Suppressor macrophage (primary cell): Measurements from ENCODE around the gene GABPB1.
"Not testable (repeated sequence)": the region's sequence is repeated elsewhere in the genome, so short reads cannot be mapped to it uniquely, and the experiment has no call there.

Source experiments
- DNase-seq, 4 experiments: peaks; one replicate each; pipeline ENCODE4 v3.0.0-alpha.2; 2020 to 2022
- total RNA-seq, 17 experiments: gene quantifications; one replicate each; lab custom pipeline; 2026; ENCODE audit warnings: mixed read lengths in 6 of 17, inconsistent platforms in 3 of 17; lab: John Stamatoyannopoulos, UW

Gene GABPB1
- 20.3 to 34.7 (median 28.9) reads per million in 17 experiments for total RNA-seq

GRCh38 chr15:50354838-50355618 lies at the start of gene GABPB1:
Gene GABPB1, minus strand, starts transcription at chr15:50355198. Its CDS starts 45,400 bp downstream, at chr15:50309798.
- peak; percentile 89 to 96 (median 95) for DNase-seq

GRCh38 chr15:50391561-50391960 lies 36.6 kb upstream of the GABPB1 start:
- not testable (repeated sequence) for DNase-seq

GRCh38 chr15:50390554-50391264 lies 35.7 kb upstream of the GABPB1 start:
- DNase-seq: peak; percentile 41 to 75 (median 58)

DNA sequence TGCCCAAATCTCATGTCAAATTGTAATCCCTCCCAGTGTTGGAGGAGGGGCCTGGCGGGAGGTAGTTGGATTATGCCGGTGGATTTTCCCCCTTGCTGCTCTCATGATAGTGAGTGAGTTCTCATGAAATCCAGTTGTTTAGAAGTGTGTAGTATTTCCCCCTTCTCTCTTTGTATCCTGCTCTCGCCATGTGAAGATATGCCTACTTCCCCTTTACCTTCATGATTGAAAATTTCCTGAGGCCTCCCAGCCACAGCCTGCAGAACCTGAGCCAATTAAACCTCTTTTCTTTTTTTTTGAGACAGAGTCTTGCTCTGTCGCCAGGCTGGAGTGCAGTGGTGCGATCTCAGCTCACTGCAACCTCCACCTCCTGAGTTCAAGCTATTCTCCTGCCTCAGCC lies 27.4 kb upstream of the GABPB1 start:
- DNase-seq: peak in 1 of 4 experiments; percentile 11

- DNase-seq: no peak
Observed at GRCh38 chr15:50381438-50381837, 26.4 kb upstream of the GABPB1 start.

DNA sequence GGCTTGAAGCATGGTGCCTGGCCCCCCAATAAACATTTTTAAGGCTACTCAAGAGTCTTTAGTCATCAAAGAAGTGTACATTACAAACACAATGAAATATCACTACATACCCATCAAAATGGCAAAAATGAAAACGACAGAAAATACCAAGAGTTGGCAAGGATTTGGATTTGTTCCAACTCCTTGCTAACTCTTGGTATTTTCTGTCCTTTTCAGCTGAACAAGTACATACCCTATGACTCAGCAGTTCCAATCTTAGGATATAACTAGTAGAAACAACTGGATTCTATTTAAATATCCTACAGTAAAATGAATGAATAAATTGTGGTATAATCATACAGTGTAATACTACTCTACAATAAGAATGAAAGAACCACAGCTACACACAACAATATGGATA lies 25.1 kb upstream of the GABPB1 start:
- DNase-seq: no peak

- not testable (repeated sequence) for DNase-seq
Observed at GRCh38 chr15:50379413-50379812, 24.4 kb upstream of the GABPB1 start.

GRCh38 chr15:50378776-50379175 lies 23.8 kb upstream of the GABPB1 start:
- no peak for DNase-seq

DNA sequence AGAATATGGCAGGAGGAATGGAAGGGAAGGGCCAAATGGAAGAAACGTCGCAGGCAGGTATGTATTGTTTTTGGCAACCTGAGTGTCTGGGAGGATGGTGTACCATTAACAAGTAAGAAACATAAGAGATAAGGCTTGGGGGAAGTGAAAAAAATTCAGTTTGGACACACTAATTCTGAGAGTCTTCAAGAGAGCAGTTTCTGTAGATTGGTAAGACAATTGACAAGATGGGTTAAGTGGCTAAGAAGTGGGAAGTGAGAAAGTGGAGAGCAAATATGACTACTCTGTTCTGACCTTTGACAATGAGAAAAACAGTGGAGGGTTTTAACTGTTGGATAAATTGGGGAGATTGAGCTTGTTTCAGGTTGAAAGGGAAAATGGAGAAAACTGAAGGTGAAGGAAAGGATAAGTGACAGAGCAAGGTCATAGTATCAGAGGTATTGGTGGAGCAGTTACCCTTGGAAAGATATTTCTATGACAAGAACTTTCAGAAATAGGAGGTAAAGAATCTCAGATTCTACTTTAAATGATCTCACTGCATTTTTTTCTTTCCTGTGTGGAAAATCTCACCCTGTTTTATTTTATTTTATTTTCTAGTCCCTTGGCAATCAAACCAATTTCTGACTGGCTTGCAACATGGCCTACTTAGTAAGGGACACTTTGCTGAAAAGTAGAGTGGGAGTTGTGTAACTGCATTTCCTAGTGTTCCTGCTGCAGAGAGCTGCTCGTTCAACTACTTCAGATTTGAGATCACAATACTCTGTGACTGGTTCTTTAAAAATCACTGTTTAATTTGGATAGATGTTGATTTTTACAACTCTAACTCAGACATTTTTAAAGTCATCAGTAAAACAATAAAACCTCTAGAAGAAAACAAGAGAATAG lies 23.1 kb upstream of the GABPB1 start:
- DNase-seq: peak; percentile 24 to 63 (median 44)

- not testable (repeated sequence) for DNase-seq
Observed at GRCh38 chr15:50369564-50369963, 14.6 kb upstream of the GABPB1 start.

- no peak for DNase-seq
Observed at GRCh38 chr15:50365971-50366370, 11.0 kb upstream of the GABPB1 start.

DNA sequence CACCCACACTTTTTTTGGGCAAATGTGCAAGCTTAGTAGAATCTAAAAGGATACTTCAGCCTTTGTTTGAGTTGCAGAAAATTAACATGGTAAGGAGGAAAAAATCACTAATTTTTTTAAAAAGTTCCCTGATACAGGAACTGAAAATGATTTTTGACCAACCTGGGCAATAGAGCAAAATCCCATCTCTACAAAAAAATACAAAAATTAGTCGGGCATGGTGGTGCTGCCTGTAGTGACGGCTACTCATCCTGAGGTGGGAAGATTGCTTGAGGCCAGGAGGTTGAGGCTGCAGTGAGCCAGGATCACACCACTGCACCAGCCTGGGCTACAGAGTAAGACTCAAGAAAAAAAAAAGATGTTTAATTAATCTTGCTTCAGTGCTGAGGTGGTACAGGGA lies 10.6 kb upstream of the GABPB1 start:
- DNase-seq: no peak

- no peak for DNase-seq
Observed at GRCh38 chr15:50363612-50364011, 8.6 kb upstream of the GABPB1 start.

- DNase-seq: no peak
Observed at GRCh38 chr15:50361756-50362155, 6.8 kb upstream of the GABPB1 start.

DNA sequence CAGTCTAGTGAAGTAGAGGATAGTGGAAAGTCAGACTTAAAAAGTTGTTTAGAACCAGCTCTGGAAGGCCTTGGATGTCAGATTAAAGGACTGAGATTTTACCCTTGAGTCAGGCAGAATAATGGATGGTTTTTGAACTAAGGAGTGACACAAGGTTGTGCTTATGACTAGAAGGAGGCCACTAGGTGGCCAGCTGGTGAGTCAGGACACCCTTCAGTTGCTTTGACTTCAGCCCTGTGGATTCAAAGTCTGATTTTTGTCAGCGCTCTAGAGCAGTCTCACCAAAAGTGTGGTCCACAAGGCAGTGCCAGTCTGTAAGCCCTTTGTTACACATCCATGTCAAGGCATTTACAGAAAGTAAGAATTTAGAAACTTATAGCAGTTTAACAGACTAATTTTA lies 3.8 kb upstream of the GABPB1 start:
- DNase-seq: peak; percentile 32 to 64 (median 59)

DNA sequence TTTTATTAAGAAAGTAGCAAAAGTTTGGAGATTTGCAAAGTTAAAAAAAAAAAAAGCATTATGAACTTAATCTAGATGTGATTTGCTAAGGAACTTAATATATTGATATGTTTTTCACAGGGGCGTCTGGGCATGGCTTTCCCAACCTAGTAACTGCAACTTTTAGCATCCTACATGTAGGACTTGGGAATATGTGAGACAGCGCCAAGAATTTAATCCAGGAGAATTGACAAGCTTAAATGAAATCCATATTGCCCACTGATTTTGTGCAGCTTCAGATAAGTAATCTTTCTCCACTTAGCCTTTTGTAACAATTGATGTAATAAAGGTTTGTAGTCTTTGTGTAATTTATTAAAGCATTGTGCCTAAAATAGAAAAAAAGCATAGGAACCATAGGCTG lies 982 bp upstream of the GABPB1 start:
- DNase-seq: no peak

GRCh38 chr15:50355619-50355905 lies 564 bp upstream of the GABPB1 start:
- DNase-seq: no peak

DNA sequence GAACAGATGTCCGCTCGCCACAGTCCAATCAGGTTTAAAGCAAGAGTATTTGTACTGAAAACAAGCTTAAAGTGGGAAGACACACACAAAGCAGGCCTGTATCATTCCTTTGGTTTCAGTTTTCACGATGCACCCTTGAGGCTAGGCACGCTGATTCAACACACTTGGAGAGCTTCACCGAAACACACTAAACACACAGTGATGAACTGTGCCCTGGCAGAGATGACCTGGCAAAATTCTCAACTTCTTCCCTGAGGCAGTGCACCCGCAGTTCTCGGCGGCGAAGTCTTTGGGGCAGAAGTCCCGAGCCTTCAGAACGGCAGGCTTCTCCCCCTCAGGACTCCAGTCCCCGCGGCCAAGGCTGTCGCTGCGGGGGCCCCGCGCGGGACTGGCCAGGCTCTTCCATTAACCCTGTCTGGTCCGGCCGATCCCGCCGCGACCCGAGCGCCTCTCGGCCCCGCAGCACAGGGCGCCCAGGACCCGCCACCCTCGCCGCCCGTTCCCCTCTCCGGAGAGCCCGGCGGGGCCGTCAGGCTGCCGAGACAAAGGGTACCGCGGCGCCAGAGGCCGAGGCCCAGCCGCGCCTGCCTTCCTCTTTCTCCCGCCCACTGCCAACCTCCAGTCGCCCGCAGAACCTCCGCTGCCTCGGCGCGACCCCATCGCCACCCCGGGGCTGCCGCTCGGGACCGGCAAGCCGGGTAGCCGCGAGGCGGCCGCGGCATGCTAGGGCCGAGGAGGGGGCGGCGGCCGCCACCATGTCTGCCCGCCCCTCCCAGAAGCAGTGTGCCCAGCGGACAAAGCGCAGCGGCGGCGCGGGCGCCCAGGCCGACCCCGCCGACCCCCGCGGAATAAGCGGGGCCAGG lies 792 bp downstream of the GABPB1 start:
- DNase-seq: peak; percentile 67 to 85 (median 76)

DNA sequence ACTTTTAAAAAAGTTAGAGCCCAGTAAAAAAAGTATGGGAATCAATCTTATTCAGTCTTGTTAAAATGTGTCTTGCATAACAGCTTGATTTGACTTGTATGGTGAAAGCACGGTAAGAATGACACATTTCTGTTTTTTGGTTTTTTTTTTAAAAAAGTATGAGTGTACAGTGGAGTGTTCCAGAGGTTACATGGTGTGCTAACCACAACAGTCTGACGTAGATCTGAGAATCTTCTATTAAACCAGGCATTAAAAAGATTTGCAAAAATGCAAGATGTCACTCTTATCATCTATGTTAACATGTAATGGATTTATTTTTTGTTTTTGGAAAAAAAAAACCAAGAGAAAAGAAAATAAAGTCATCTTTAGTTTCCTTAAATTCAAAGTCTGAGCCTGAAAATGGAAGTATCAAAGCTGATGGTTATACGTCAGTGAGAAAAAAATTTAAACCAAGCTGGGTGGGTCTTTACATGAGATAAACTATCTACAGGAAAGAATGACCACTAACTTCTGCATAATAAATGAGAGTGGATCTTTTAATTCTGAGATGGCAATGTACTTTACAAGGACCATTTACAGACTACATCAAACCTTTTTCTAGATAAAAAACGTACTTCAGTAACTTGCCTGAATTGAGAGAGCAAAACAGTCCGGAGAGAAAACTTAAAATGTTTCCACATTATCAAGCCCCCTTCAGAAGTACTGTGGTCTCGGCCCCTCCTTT lies 1.6 kb downstream of the GABPB1 start:
- DNase-seq: peak in 3 of 4 experiments; percentile 24 to 88 (median 70)

DNA sequence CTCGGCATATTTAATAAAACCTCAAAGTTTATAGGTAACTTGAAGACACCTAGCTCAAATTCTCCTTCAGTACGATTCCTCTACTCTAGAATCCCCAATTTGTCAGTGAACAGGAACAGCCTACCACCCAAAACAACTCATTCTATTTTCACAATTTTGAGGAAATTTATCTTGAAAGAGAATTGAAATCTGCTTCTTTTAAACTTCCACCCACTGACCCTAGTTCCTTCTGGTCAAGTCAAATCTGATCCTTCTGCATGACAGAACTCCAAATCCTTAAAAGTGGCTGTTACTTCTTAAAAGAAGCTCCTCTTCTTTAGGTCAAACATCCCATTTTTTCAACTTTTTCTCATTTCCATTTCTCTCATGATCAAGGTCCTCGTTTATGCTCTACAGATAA lies 4.4 kb downstream of the GABPB1 start:
- DNase-seq: peak in 3 of 4 experiments; percentile 21 to 53 (median 39)

- DNase-seq: no peak
Observed at GRCh38 chr15:50345298-50345697, 9.7 kb downstream of the GABPB1 start.
